OCI-LY7 (cell line): ENCODE measurements around the gene TJP1. TPM values are rescaled to one million over a fixed set of nuclear protein-coding genes. Genes with fewer than 3 reads are reported as not detected.

ENCODE experiments used
- BruUV-seq: library from RNA; stranded (reverse); fragments of 400-500 nt; replicated peaks from 2 replicates; lab custom pipeline; 2021; lab: Mats Ljungman, UMichigan
- CTCF ChIA-PET: fragments of 300-600 bp; sonication (Branson Sonifier 250); formaldehyde crosslinking; loops from one replicate; lab custom pipeline; 2022; ENCODE audit warnings: antibody characterized with exemption; ENCODE audit not compliant: unreplicated experiment; lab: Charles Lee
- POLR2A ChIA-PET: fragments of 300-600 bp; sonication (Branson Sonifier 250); formaldehyde crosslinking; loops from one replicate; lab custom pipeline; 2022; ENCODE audit warnings: antibody characterized with exemption; lab: Charles Lee
- DNase-seq: peaks from one replicate; pipeline ENCODE4 v3.0.0-alpha.2; 2015; ENCODE audit warnings: low spot score
- H2AFZ ChIP-seq: fragments of 200-600 bp; sonication (generic), shearing (Covaris generic); 2 replicates; pipeline ENCODE4 v1.6.1; 2014; ENCODE audit warnings: mild to moderate bottlenecking, antibody characterized with exemption, low read length, moderate library complexity
- H3K27ac ChIP-seq: fragments of 200-600 bp; sonication (generic); 2 replicates; pipeline ENCODE4 v1.5.1; 2014; ENCODE audit warnings: mixed run types, low read depth, mild to moderate bottlenecking, moderate library complexity, low read length, inconsistent platforms; ENCODE audit not compliant: poor library complexity, severe bottlenecking
- H3K36me3 ChIP-seq: fragments of 200-600 bp; sonication (generic); 2 replicates; pipeline ENCODE4 v1.6.1; 2014; ENCODE audit warnings: mild to moderate bottlenecking, antibody characterized with exemption, low read length, moderate library complexity, mixed read lengths; ENCODE audit not compliant: insufficient read depth
- H3K4me1 ChIP-seq: fragments of 200-600 bp; sonication (generic); 2 replicates; pipeline ENCODE4 v1.5.1; 2014; ENCODE audit warnings: mild to moderate bottlenecking, low read length; ENCODE audit not compliant: insufficient read depth, poor library complexity, severe bottlenecking
- H3K4me2 ChIP-seq: fragments of 200-600 bp; sonication (generic); 2 replicates; pipeline ENCODE4 v1.6.1; 2014; ENCODE audit warnings: mild to moderate bottlenecking, low read length
- H3K4me3 ChIP-seq: fragments of 200-600 bp; sonication (generic); 2 replicates; pipeline ENCODE4 v1.5.1; 2014; ENCODE audit warnings: mild to moderate bottlenecking, low read depth, low read length; ENCODE audit not compliant: poor library complexity, severe bottlenecking
- H3K79me2 ChIP-seq: fragments of 200-600 bp; sonication (generic); 2 replicates; pipeline ENCODE4 v1.6.1; 2016; ENCODE audit warnings: low read depth, mild to moderate bottlenecking, low read length, moderate library complexity, mixed read lengths; ENCODE audit not compliant: insufficient read depth
- H3K9me2 ChIP-seq: fragments of 200-600 bp; sonication (generic); 2 replicates; pipeline ENCODE4 v1.6.1; 2016; ENCODE audit warnings: mild to moderate bottlenecking, low read length, mixed read lengths; ENCODE audit not compliant: insufficient read depth
- H3K9me3 ChIP-seq: fragments of 200-600 bp; sonication (generic); 2 replicates; pipeline ENCODE4 v1.6.1; 2014; ENCODE audit warnings: mild to moderate bottlenecking, mixed run types, low read length, mixed read lengths
- H4K20me1 ChIP-seq: fragments of 200-600 bp; sonication (generic); 2 replicates; pipeline ENCODE4 v1.6.1; 2014; ENCODE audit warnings: mild to moderate bottlenecking, antibody characterized with exemption, low read length, moderate library complexity, mixed read lengths; ENCODE audit not compliant: insufficient read depth
- CTCF ChIP-seq: fragments of 200-600 bp; sonication (generic); conservative IDR thresholded peaks from 2 replicates; pipeline ENCODE4 v1.5.1; 2014; ENCODE audit warnings: mild to moderate bottlenecking, antibody characterized with exemption, low read length, moderate library complexity, mixed read lengths
- EZH2phosphoT487 ChIP-seq: fragments of 200-600 bp; sonication (generic); IDR thresholded peaks from 2 replicates; pipeline ENCODE4 v1.6.1; 2018; ENCODE audit warnings: low read depth, borderline replicate concordance, mild to moderate bottlenecking, mixed run types, antibody characterized with exemption, low read length, moderate library complexity, mixed read lengths
- intact Hi-C: fragments of 100-400 bp; cut with micrococcal nuclease; formaldehyde crosslinking; loops from one replicate; pipeline ENCODE4 v1.10.0; 2022; ENCODE audit not compliant: unreplicated experiment
- total RNA-seq, 2 experiments: library from RNA; depleted of rRNA in 1 of 2; stranded (reverse); fragments of >200 nt in 1 of 2; shearing (Covaris generic) in 1 of 2; gene quantifications; 2 replicates each; pipeline ENCODE4 v1.2.3, GENCODE V29; 2014 to 2022

TJP1 gene
- total RNA-seq, 2 experiments from 2014 or later: 0.19 to 0.32 TPM

GRCh38 chr15:29681946-29682345, 140.3 kb downstream of the TJP1 start:
- no peak for TF ChIP-seq CTCF
- TF ChIP-seq EZH2phosphoT487: no peak
- POLR2A ChIA-PET: no interaction called here
- H3K4me3 ChIP-seq: no peak overlapping the region
- no peaks in the 10 kb centered on the region for H3K9me2 ChIP-seq
- H3K36me3 ChIP-seq: no peaks in the 10 kb centered on the region
- no peak for DNase-seq
- no peak overlapping the region for H3K4me2 ChIP-seq
- no peaks in the 10 kb centered on the region for H4K20me1 ChIP-seq
- no peaks in the 10 kb centered on the region for H3K9me3 ChIP-seq
- no peaks in the 10 kb centered on the region for H3K79me2 ChIP-seq
- intact Hi-C loops: no loop called here
- H2AFZ ChIP-seq: no peak overlapping the region
- no peak overlapping the region for H3K27ac ChIP-seq
- CTCF ChIA-PET: no interaction called here
- BruUV-seq: no TSS peak
- no peaks in the 10 kb centered on the region for H3K4me1 ChIP-seq

GRCh38 chr15:29681166-29681845, 141.0 kb downstream of the TJP1 start:
- no peaks in the 10 kb centered on the region for H3K79me2 ChIP-seq
- H3K9me3 ChIP-seq: no peaks in the 10 kb centered on the region
- H3K4me3 ChIP-seq: no peak overlapping the region
- H3K4me2 ChIP-seq: no peak overlapping the region
- BruUV-seq: no TSS peak
- H2AFZ ChIP-seq: no peak overlapping the region
- TF ChIP-seq CTCF (no peak), EZH2phosphoT487 (no peak)
- POLR2A ChIA-PET: no interaction called here
- H3K36me3 ChIP-seq: no peaks in the 10 kb centered on the region
- no peak overlapping the region for H3K27ac ChIP-seq
- H3K4me1 ChIP-seq: no peaks in the 10 kb centered on the region
- no peak for DNase-seq
- H3K9me2 ChIP-seq: no peaks in the 10 kb centered on the region
- intact Hi-C loops: no loop called here
- no peaks in the 10 kb centered on the region for H4K20me1 ChIP-seq
- CTCF ChIA-PET: no interaction called here

- Histone ChIP-seq H3K4me1 (no peaks in the 10 kb centered on the region), H3K9me2 (no peaks in the 10 kb centered on the region), H3K36me3 (no peaks in the 10 kb centered on the region), H3K4me2 (no peak overlapping the region), H3K9me3 (no peaks in the 10 kb centered on the region), H4K20me1 (no peaks in the 10 kb centered on the region), H3K79me2 (no peaks in the 10 kb centered on the region), H3K4me3 (no peak overlapping the region), H3K27ac (no peak overlapping the region), H2AFZ (no peak overlapping the region)
- ChIA-PET CTCF (no interaction called here), POLR2A (no interaction called here)
- BruUV-seq: no TSS peak
- DNase-seq: no peak
- intact Hi-C loops: no loop called here
- TF ChIP-seq CTCF (no peak), EZH2phosphoT487 (no peak)
Observed at GRCh38 chr15:29680465-29681165, 141.7 kb downstream of the TJP1 start.
